Activated CD8-positive, alpha-beta memory T cell treated with anti-CD3 and anti-CD28 coated beads for 48 hours (primary cell): ENCODE data around the gene EGR1.
"Not testable (repeated sequence)": the region's sequence is repeated elsewhere in the genome, so short reads cannot be mapped to it uniquely, and the experiment has no call there.

Source experiments
- DNase-seq, 3 experiments: peaks; one replicate each; pipeline ENCODE4 v3.0.0-alpha.2; 2020; ENCODE audit warnings: low read depth in 2 of 3, low spot score in 2 of 3

EGR1 gene

DNA sequence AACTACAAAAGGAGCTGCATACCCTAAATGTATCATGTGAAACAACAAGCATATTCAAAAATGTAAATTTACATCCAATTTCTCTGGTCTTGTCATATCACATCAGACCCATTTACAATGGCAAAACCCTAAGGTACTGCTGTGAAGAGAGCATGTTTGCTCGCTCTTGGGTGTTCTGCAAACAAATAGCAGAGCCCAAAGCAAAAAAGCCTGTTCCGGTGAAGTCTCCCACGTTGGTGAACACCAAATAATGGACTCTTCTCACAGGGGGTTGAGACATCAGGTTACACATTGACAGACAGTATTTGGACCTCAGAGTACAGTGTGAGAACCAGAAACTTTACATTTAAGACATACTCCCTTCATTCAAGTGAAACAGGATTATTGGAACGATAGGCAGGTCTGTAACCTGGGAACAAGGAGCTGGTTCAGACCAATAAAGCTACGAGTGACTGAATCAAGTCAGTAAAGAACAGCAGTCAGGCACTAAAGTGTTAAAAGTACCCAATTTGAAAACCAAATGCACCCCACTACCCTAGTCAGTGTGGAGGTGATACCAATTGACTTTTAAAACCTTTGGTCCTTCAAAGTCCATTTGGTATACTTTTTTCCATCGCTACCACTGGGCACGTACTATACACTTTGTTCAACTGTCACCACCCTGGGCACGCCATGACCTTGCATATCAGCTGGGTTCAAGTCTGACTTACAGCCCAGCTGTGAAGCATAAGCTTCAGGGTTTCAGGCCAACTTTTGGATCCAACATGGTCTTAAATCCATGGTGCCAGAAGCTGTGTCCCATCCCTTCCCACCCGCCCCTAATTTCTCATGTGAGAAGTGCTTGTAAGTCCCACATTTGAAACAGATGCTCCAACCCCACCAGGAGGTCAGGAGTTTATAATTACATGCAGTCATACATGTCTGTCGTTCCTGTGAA lies 41.4 kb downstream of the EGR1 start:
- DNase-seq, result no peak

- DNase-seq, result not testable (repeated sequence)
Measured at GRCh38 chr5:138507485-138507884, 42.2 kb downstream of the EGR1 start.

GRCh38 chr5:138508958-138509357 lies 43.7 kb downstream of the EGR1 start:
- DNase-seq, result no peak

DNA sequence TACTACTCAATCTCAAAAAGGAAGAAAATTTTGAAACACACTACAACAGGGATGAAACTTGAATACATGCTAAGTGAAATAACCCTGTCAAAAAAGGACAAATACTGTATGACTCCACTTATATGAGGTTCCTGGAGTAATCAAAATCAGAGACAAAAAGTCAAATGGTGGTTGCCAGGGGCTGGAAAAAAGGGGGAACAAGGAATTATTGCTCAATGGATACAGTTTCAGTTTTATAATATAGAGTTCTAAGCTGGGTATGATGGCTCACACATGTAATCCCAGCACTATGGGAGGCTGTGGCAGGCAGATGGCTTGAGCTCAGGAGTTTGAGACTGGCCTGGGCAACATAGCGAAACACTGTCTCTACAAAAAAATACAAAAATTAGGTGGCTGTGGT lies 48.7 kb downstream of the EGR1 start:
- no peak for DNase-seq

- DNase-seq, result no peak
Measured at GRCh38 chr5:138515556-138516245, 50.4 kb downstream of the EGR1 start.

DNA sequence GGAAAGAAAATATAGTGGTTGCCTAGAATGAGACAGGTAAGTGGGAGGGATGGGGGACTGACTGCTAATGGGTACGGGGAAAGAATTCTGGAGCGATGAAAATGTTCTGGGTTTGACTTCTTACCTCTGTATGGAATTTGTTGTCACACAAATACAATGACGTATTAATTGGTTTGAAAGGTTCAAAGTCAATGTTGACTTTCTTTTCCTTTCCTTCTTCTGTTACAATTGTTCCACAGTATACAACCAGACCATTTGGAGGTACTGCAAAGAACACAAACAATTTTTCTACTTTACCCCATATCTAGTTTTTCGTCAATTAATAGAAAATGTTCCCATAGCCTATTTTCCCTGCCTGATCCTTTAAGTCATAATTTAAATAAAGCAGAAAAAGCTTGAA lies 52.2 kb downstream of the EGR1 start:
- DNase-seq, result no peak
